ENCODE results near the gene LRRC2.

GRCh38 chr3:46545818-46546630 lies 20.1 kb downstream of the LRRC2 start:
- TF ChIP-seq POLR2A (IDR thresholded peaks at IDR 0.05; ENCODE audit: low read length) = no peak
- TF ChIP-seq GATA1 (IDR thresholded peaks at IDR 0.05; ENCODE audit: low read depth, low read length) = no peak

Data from erythroblast (primary cell).